ENCODE measurements around the gene PROSER3.

Gene PROSER3

GRCh38 chr19:35738021-35738886 is 19.7 kb upstream of the PROSER3 start:
- no peak for DNase-seq (ENCODE audit: low read depth in 2 of 2)

GRCh38 chr19:35738887-35739229 is 19.1 kb upstream of the PROSER3 start:
- DNase-seq (ENCODE audit: low read depth in 2 of 2), result no peak

- no peak for DNase-seq (ENCODE audit: low read depth in 2 of 2)
Measured at GRCh38 chr19:35739275-35740107, 18.5 kb upstream of the PROSER3 start.

- no peak for DNase-seq (ENCODE audit: low read depth in 2 of 2)
Measured at GRCh38 chr19:35740108-35740422, 17.9 kb upstream of the PROSER3 start.

GRCh38 chr19:35740423-35741202 is 17.4 kb upstream of the PROSER3 start:
- peak; percentile 88 to 96 for DNase-seq (ENCODE audit: low read depth in 2 of 2)

GRCh38 chr19:35741203-35741515 is 16.8 kb upstream of the PROSER3 start:
- no peak for DNase-seq (ENCODE audit: low read depth in 2 of 2)

GRCh38 chr19:35742121-35742724 is 15.8 kb upstream of the PROSER3 start, which contains the start of gene IGFLR1:
Gene IGFLR1, minus strand, starts transcription at chr19:35742452. Its CDS starts 1,272 bp downstream, at chr19:35741180.
- peak; percentile 50 to 61 for DNase-seq (ENCODE audit: low read depth in 2 of 2)

- DNase-seq (ENCODE audit: low read depth in 2 of 2), result no peak
Measured at GRCh38 chr19:35743640-35744429, 14.1 kb upstream of the PROSER3 start.

GRCh38 chr19:35744430-35745327 is 13.3 kb upstream of the PROSER3 start:
- DNase-seq (ENCODE audit: low read depth in 2 of 2), result peak; percentile 89 to 91

- peak; percentile 89 to 91 for DNase-seq (ENCODE audit: low read depth in 2 of 2)
Measured at GRCh38 chr19:35745328-35746086, 12.5 kb upstream of the PROSER3 start, which contains the start of the genes PSENEN and U2AF1L4. Gene PSENEN, plus strand, starts transcription at chr19:35745651. Its CDS starts 280 bp downstream, at chr19:35745931. Gene U2AF1L4, minus strand, starts transcription at chr19:35745418. Its CDS starts 27 bp downstream, at chr19:35745391.

- no peak for DNase-seq (ENCODE audit: low read depth in 2 of 2)
Measured at GRCh38 chr19:35746087-35746462, 11.9 kb upstream of the PROSER3 start.

- DNase-seq (ENCODE audit: low read depth in 2 of 2), result no peak
Measured at GRCh38 chr19:35746531-35746930, 11.4 kb upstream of the PROSER3 start.

GRCh38 chr19:35748106-35749020 is 9.6 kb upstream of the PROSER3 start, which contains the start of gene LIN37:
Gene LIN37, plus strand, starts transcription at chr19:35748576. Its CDS starts 149 bp downstream, at chr19:35748725.
- peak; percentile 96 to 97 for DNase-seq (ENCODE audit: low read depth in 2 of 2)

GRCh38 chr19:35750167-35750566 is 7.8 kb upstream of the PROSER3 start:
- DNase-seq (ENCODE audit: low read depth in 2 of 2), result no peak

GRCh38 chr19:35751839-35752745 is 5.9 kb upstream of the PROSER3 start:
- no peak for DNase-seq (ENCODE audit: low read depth in 2 of 2)

- no peak for DNase-seq (ENCODE audit: low read depth in 2 of 2)
Measured at GRCh38 chr19:35752746-35753350, 5.1 kb upstream of the PROSER3 start.
